Chondrocyte (in vitro differentiated cells): ENCODE data around the gene RETREG1. TPM values are rescaled to one million over a fixed set of nuclear protein-coding genes. Genes with fewer than 3 reads are reported as not detected.

Experiments used
- DNase-seq: peaks from one replicate; pipeline ENCODE4 v3.0.0; 2021; ENCODE audit warnings: mixed read lengths, low spot score
- H3K27ac Mint-ChIP-seq: one replicate; pipeline ENCODE4 v1.8.0; 2021; ENCODE audit warnings: mild to moderate bottlenecking, moderate library complexity, mixed read lengths; ENCODE audit not compliant: unreplicated experiment
- H3K27me3 Mint-ChIP-seq: 2 replicates; pipeline ENCODE4 v1.8.0; 2021; ENCODE audit warnings: low read depth, mixed read lengths
- H3K36me3 Mint-ChIP-seq: 2 replicates; pipeline ENCODE4 v1.8.0; 2021; ENCODE audit warnings: low read depth, mixed read lengths
- H3K4me1 Mint-ChIP-seq: 2 replicates; pipeline ENCODE4 v1.8.0; 2021; ENCODE audit warnings: low read depth, mild to moderate bottlenecking, mixed read lengths
- H3K4me3 Mint-ChIP-seq: one replicate; pipeline ENCODE4 v1.8.0; 2021; ENCODE audit warnings: mild to moderate bottlenecking, moderate library complexity, mixed read lengths; ENCODE audit not compliant: unreplicated experiment
- H3K9me3 Mint-ChIP-seq: 2 replicates; pipeline ENCODE4 v1.8.0; 2021; ENCODE audit warnings: low read depth, mixed read lengths
- CTCF ChIP-seq: fragments of 200-600 bp; sonication (generic); IDR thresholded peaks from 2 replicates; pipeline ENCODE4 v1.5.0; 2021; ENCODE audit warnings: antibody characterized with exemption, mild to moderate bottlenecking, moderate library complexity
- total RNA-seq: library from RNA; stranded (reverse); gene quantifications from 3 replicates; pipeline ENCODE4 v1.2.1, GENCODE V29; 2021

Gene RETREG1
- total RNA-seq, 1 donor from 2014 or later: 3.3 TPM

GRCh38 chr5:16582081-16582480 lies 34.7 kb downstream of the RETREG1 start:
- Mint-ChIP-seq H3K27ac (no peak overlapping the region), H3K4me1 (peaks cover 9% of the 10 kb centered on the region), H3K27me3 (no peaks in the 10 kb centered on the region), H3K36me3 (no peaks in the 10 kb centered on the region), H3K4me3 (no peak overlapping the region), H3K9me3 (peaks cover 3% of the 10 kb centered on the region)
- no peak for TF ChIP-seq CTCF
- no peak for DNase-seq

DNA sequence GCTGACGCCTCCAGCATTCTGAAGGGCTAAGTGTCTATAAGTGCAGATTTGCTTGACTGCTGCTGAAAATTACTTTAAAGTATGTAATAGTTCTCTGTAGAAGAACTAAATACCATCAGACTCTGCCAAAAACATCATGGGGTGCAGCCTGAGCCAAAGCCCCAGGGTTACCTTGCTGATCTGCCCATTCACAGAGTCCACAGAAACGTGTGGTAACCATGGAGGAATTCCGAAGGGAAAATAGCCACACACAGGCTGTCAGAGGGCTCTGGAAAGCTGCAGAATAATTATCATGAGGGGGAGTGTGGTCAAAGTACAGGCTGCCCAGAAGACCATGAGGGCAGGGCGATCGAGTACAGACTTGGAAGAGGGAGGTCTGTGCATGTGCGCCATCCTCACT lies 36.4 kb downstream of the RETREG1 start:
- H3K27ac Mint-ChIP-seq: no peak overlapping the region
- no peak for TF ChIP-seq CTCF
- H3K27me3 Mint-ChIP-seq: no peaks in the 10 kb centered on the region
- no peak for DNase-seq
- H3K9me3 Mint-ChIP-seq: no peaks in the 10 kb centered on the region
- no peak overlapping the region for H3K4me3 Mint-ChIP-seq
- peaks cover 9% of the 10 kb centered on the region for H3K4me1 Mint-ChIP-seq
- H3K36me3 Mint-ChIP-seq: no peaks in the 10 kb centered on the region

DNA sequence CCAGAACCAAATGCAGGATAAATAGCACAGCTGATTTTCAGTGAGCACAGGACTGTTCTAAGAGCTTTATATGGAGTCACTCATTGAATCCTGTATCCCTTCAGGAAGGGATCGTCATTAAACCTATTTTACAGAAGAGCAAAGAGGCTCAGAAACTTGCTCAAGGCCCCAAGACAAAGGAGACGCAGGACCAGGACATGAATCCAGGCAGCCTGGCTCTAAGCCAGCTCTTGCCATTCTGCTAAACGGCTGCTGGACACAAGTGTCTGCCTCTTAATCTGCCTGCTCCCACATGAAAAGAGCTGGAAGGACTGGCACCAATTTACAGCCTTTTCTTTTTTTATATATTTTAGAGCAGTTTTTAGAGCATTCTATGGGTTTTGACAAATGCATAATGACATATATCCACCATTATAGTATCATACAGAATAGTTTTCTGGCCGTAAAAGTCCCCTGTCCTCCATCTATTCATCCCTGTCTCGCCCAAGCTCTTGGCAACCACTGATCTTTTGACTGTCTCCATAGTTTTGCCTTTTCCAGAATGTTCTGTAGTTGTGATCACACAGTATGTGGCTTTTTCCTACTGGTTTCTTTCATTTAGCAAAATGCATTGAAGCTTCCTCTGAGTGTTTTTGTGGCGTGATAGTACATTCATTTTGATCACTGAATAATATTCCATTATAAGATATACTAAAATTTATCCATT lies 37.5 kb downstream of the RETREG1 start:
- TF ChIP-seq CTCF: no peak
- no peak overlapping the region for H3K27ac Mint-ChIP-seq
- H3K9me3 Mint-ChIP-seq: no peaks in the 10 kb centered on the region
- H3K27me3 Mint-ChIP-seq: no peaks in the 10 kb centered on the region
- DNase-seq: no peak
- H3K36me3 Mint-ChIP-seq: no peaks in the 10 kb centered on the region
- H3K4me1 Mint-ChIP-seq: peaks cover 15% of the 10 kb centered on the region
- no peak overlapping the region for H3K4me3 Mint-ChIP-seq

GRCh38 chr5:16578474-16578883 lies 38.3 kb downstream of the RETREG1 start:
- Mint-ChIP-seq H3K36me3 (no peaks in the 10 kb centered on the region), H3K9me3 (no peaks in the 10 kb centered on the region), H3K27ac (no peak overlapping the region), H3K4me1 (peaks cover 15% of the 10 kb centered on the region), H3K4me3 (no peak overlapping the region), H3K27me3 (peaks cover under 1% of the 10 kb centered on the region)
- DNase-seq: no peak
- TF ChIP-seq CTCF: no peak

DNA sequence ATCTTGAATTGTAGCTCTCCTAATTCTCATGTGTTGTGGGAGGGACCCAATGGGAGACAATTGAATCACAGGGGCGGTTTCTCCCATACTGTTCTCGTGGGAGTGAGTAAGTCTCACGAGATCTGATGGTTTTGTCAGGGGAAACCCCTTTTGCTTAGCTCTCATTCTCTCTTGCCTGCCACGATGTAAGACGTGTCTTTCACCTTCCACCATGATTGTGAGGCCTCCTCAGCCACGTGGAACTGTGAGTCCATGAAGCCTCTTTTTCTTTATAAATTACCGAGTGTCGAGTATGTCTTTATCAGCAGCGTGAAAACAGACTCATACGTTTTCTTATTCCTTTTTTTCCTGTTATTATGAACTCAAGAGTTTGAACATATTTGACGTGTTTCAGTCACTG lies 39.1 kb downstream of the RETREG1 start:
- TF ChIP-seq CTCF: no peak
- Mint-ChIP-seq H3K4me3 (no peak overlapping the region), H3K36me3 (no peaks in the 10 kb centered on the region), H3K9me3 (no peaks in the 10 kb centered on the region), H3K27ac (no peak overlapping the region), H3K27me3 (peaks cover 1% of the 10 kb centered on the region), H3K4me1 (peaks cover 15% of the 10 kb centered on the region)
- no peak for DNase-seq
